Activated B cell treated with CpG ODN at 0.5 μM for 24 hours (primary cell): Measurements from ENCODE around the gene CCDC15. TPM values are rescaled to one million over a fixed set of nuclear protein-coding genes. Genes with fewer than 3 reads are reported as not detected.
"Not testable (repeated sequence)": the region's sequence is repeated elsewhere in the genome, so short reads cannot be mapped to it uniquely, and the experiment has no call there.

Experiments
- ATAC-seq: fragments of 200-7000 bp; cut with Tn5 transposase; one replicate; pipeline ENCODE4 v1.10.0; 2021; ENCODE audit warnings: low read depth, mild to moderate bottlenecking, moderate library complexity
- CTCF ChIA-PET: fragments of 350-600 bp; sonication (Branson Sonifier 250); formaldehyde crosslinking; loops from one replicate; lab custom pipeline; 2021; ENCODE audit warnings: antibody characterized with exemption; lab: Charles Lee
- POLR2A ChIA-PET: fragments of 350-600 bp; sonication (Branson Sonifier 250); formaldehyde crosslinking; loops from one replicate; lab custom pipeline; 2021; ENCODE audit warnings: antibody characterized with exemption; lab: Charles Lee
- DNase-seq: peaks from one replicate; pipeline ENCODE4 v3.0.0; 2022
- H3K27ac Mint-ChIP-seq: one replicate; pipeline ENCODE4 v1.8.0; 2020; ENCODE audit warnings: mixed read lengths
- H3K27me3 Mint-ChIP-seq: one replicate; pipeline ENCODE4 v1.8.0; 2021; ENCODE audit warnings: mixed read lengths
- H3K36me3 Mint-ChIP-seq: one replicate; pipeline ENCODE4 v1.8.0; 2021; ENCODE audit warnings: low read depth, mixed read lengths
- H3K4me1 Mint-ChIP-seq: one replicate; pipeline ENCODE4 v1.8.0; 2021; ENCODE audit warnings: mixed read lengths
- H3K4me3 Mint-ChIP-seq: one replicate; pipeline ENCODE4 v1.8.0; 2020; ENCODE audit warnings: mild to moderate bottlenecking, mixed read lengths
- H3K9me3 Mint-ChIP-seq: one replicate; pipeline ENCODE4 v1.8.0; 2020; ENCODE audit warnings: mixed read lengths
- CTCF ChIP-seq: fragments of 200-600 bp; IDR thresholded peaks from one replicate; pipeline ENCODE4 v1.8.0; 2022; ENCODE audit warnings: antibody characterized with exemption, mild to moderate bottlenecking
- intact Hi-C: fragments of 100-400 bp; cut with micrococcal nuclease; formaldehyde crosslinking; loops from one replicate; pipeline ENCODE4 v1.15.1; 2024
- total RNA-seq: library from RNA; stranded (reverse); gene quantifications from 2 replicates; pipeline ENCODE4 v1.2.3, GENCODE V29; 2022

CCDC15 gene
- total RNA-seq, 1 donor from 2014 or later, result 0.71 TPM

- CTCF ChIA-PET, result no interaction called here
- intact Hi-C loops, result no loop called here
- no peak for ATAC-seq
Measured at GRCh38 chr11:125049164-125049792, 95.3 kb downstream of the CCDC15 start.

DNA sequence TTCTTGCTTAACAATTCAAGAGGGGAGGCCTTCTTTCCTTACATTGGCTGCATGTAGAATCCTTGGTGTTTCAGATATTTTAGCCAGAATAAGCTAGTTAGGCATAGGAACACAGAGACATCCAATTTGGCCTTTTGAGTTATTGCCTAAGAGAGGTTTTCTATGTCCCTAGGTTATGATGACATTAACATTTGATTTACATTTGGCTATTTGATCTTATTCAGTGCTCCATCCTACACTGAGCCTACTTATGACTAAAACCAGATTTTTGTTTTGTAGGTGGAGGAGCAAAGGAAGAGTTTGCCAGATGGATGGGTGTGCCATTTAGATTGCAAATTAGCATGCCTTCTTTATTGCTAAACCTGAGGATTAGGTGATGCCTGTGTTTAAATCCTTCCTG lies 98.0 kb downstream of the CCDC15 start:
- DNase-seq, result no peak
- ATAC-seq, result no peak

More at GRCh38 chr11:125049164-125049792, 95.3 kb downstream of the CCDC15 start:
- H3K4me1 Mint-ChIP-seq, result no peaks in the 10 kb centered on the region
- POLR2A ChIA-PET, result no interaction called here
- no peak overlapping the region for H3K4me3 Mint-ChIP-seq
- DNase-seq, result no peak
- no peaks in the 10 kb centered on the region for H3K27me3 Mint-ChIP-seq
- H3K9me3 Mint-ChIP-seq, result peaks cover 5% of the 10 kb centered on the region
- no peaks in the 10 kb centered on the region for H3K36me3 Mint-ChIP-seq
- no peak for TF ChIP-seq CTCF
- no peak overlapping the region for H3K27ac Mint-ChIP-seq

DNA sequence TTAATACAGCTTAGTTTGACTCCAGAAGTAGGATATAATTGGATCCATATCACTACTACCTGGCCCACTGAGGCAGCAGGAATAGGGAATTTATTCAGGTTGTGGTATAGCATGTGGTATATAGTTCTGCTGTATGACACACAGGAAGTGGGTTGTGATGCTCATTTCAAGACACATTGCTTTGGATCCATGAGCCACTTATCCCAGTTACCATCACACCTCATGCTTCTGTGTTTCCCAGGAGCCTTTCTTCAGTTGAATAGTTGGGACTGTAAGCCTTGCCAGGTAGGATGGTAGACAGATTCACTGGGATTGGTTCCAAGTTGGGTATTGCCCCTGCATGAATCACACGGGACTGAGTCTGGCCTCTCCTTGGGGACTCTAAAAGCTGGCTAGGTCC lies 99.2 kb downstream of the CCDC15 start:
- Mint-ChIP-seq H3K9me3 (no peaks in the 10 kb centered on the region), H3K27me3 (no peaks in the 10 kb centered on the region), H3K4me1 (no peaks in the 10 kb centered on the region), H3K27ac (no peak overlapping the region), H3K36me3 (no peaks in the 10 kb centered on the region), H3K4me3 (no peak overlapping the region)
- intact Hi-C loops, result no loop called here
- DNase-seq (no peak), ATAC-seq (no peak)
- ChIA-PET POLR2A (no interaction called here), CTCF (no interaction called here)
- TF ChIP-seq CTCF, result no peak

More for the DNA sequence above, 98.0 kb downstream of the CCDC15 start:
- POLR2A ChIA-PET, result no interaction called here
- no peak overlapping the region for H3K4me3 Mint-ChIP-seq
- H3K4me1 Mint-ChIP-seq, result no peaks in the 10 kb centered on the region
- no peak overlapping the region for H3K27ac Mint-ChIP-seq
- CTCF ChIA-PET, result no interaction called here
- no peaks in the 10 kb centered on the region for H3K9me3 Mint-ChIP-seq
- intact Hi-C loops, result no loop called here
- no peak for TF ChIP-seq CTCF
- H3K36me3 Mint-ChIP-seq, result no peaks in the 10 kb centered on the region
- H3K27me3 Mint-ChIP-seq, result no peaks in the 10 kb centered on the region

DNA sequence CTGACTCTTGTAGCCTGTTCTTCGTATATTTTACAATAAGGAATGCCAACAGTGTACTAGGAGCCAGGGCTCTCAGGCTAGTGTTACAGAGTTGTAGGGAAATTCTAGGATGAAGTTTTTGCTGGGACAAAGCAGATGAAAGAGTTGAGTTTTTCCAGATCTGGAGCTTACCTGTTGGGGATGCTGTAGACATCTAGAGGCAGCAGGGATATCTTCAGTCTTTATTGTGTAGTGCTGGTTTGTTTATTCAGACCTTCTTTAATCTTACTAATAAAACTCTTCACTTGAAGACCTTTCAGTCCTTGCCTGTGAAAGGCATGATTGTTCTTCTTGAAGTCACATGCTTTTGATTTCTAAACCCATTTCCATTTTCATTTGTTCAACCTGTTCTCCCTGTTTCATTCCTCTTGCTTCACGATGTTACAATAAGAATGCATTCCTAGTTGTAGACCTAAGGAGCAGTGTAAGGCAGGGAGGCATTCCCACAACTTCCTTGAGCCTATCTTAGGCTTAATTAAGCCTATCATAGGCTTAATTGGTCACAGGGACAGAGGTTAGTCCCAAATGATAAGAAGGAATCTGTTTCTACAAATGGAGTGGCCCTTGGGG lies 101.2 kb downstream of the CCDC15 start:
- Mint-ChIP-seq H3K36me3 (no peaks in the 10 kb centered on the region), H3K9me3 (no peaks in the 10 kb centered on the region), H3K4me1 (no peaks in the 10 kb centered on the region), H3K4me3 (no peak overlapping the region), H3K27me3 (no peaks in the 10 kb centered on the region), H3K27ac (no peak overlapping the region)
- intact Hi-C loops, result no loop called here
- POLR2A ChIA-PET, result no interaction called here
- ATAC-seq (no peak), DNase-seq (no peak)
- CTCF ChIA-PET, result no interaction called here
- no peak for TF ChIP-seq CTCF

DNA sequence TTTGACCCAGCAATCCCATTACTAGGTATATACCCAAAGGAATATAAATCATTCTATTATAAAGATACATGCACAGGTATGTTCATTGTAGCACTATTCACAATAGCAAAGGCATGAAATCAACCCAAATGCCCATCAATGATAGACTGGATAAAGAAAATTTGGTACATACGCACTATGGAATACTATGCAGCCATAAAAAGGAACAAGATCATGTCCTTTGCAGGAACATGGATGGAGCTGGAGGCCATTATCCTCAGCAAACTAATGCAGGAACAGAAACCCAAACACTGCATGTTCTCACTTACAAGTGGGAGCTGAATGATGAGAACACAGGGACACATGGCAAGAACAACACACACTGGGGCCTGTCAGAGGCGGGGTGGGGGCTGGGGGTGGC lies 102.1 kb downstream of the CCDC15 start:
- ATAC-seq, H3K9me3 Mint-ChIP-seq, H3K27ac Mint-ChIP-seq, H3K27me3 Mint-ChIP-seq, DNase-seq, H3K4me3 Mint-ChIP-seq, CTCF ChIA-PET, H3K36me3 Mint-ChIP-seq, intact Hi-C loops, H3K4me1 Mint-ChIP-seq: not testable (repeated sequence)
- POLR2A ChIA-PET, result interaction anchor here (0.7 kb wide), 1 partner anchor 14 kb away, joined by 4 read pairs; no protein-coding TSS in a partner anchor
